Endothelial cell of umbilical vein (primary cell): ENCODE results near the gene NEMP1. TPM values are rescaled to one million over a fixed set of nuclear protein-coding genes. Genes with fewer than 3 reads are reported as not detected.

Source experiments
- BruUV-seq: library from RNA; stranded (reverse); fragments of 400-500 nt; replicated peaks from 2 replicates; lab custom pipeline; 2021; lab: Mats Ljungman, UMichigan
- CTCF ChIA-PET: fragments of 300-600, 350-600 bp; sonication (Branson Sonifier 250); formaldehyde crosslinking; loops from one replicate; lab custom pipeline; 2021; ENCODE audit warnings: antibody characterized with exemption, inconsistent platforms; lab: Charles Lee
- POLR2A ChIA-PET: fragments of 300-600, 350-600 bp; sonication (Branson Sonifier 250); formaldehyde crosslinking; loops from one replicate; lab custom pipeline; 2021; ENCODE audit warnings: antibody characterized with exemption, inconsistent platforms; lab: Charles Lee
- DNase-seq: peaks from one replicate; pipeline ENCODE4 v3.0.0-alpha.2; 2011; ENCODE audit warnings: low read depth, low spot score
- FAIRE-seq: peaks from 2 replicates; lab custom pipeline; 2011; peaks lifted over from hg19 to GRCh38; lab: Jason Lieb, UNC
- H2AFZ ChIP-seq: 2 replicates; pipeline ENCODE4 v1.6.0; 2012; ENCODE audit warnings: low read depth, low read length, control low read depth, inconsistent platforms
- H3K27ac ChIP-seq: 2 replicates; pipeline ENCODE4 v1.5.1; 2011; ENCODE audit warnings: low read depth, mild to moderate bottlenecking, control low read depth, low read length, moderate library complexity; ENCODE audit not compliant: insufficient read depth
- H3K27me3 ChIP-seq, 2 experiments: 2 replicates each; pipeline versions ENCODE4 v1.6.0 to v1.6.1; 2011; ENCODE audit warnings: low read length in 2 of 2, mixed read lengths in 1 of 2; ENCODE audit not compliant: control insufficient read depth in 2 of 2, insufficient read depth in 2 of 2
- H3K36me3 ChIP-seq, 2 experiments: 2 replicates in 1 of 2; 3 replicates in 1 of 2; pipeline ENCODE4 v1.5.1; 2011; ENCODE audit warnings: low read length in 2 of 2, mild to moderate bottlenecking in 1 of 2, moderate library complexity in 1 of 2; ENCODE audit not compliant: control insufficient read depth in 2 of 2, insufficient read depth in 2 of 2; ENCODE audit errors: extremely low read depth in 1 of 2
- H3K4me1 ChIP-seq: 3 replicates; pipeline ENCODE4 v1.5.1; 2011; ENCODE audit warnings: mild to moderate bottlenecking, low read length; ENCODE audit not compliant: control insufficient read depth, insufficient read depth; ENCODE audit errors: extremely low read depth
- H3K4me2 ChIP-seq: 2 replicates; pipeline ENCODE4 v1.6.1; 2011; ENCODE audit warnings: low read length, control low read depth, mixed read lengths; ENCODE audit not compliant: insufficient read depth
- H3K4me3 ChIP-seq, 3 experiments: fragments of 200-600 bp in 1 of 3; sonication (generic), shearing (Covaris generic) in 1 of 3; replicated peaks in 1 of 3; 2 replicates each; pipeline ENCODE4 v1.5.1; 2011 to 2016; ENCODE audit warnings: control low read depth in 3 of 3, low read length in 3 of 3, mild to moderate bottlenecking in 2 of 3, inconsistent platforms in 1 of 3, low read depth in 1 of 3, moderate library complexity in 1 of 3; ENCODE audit not compliant: insufficient read depth in 1 of 3
- H3K79me2 ChIP-seq: 2 replicates; pipeline ENCODE4 v1.6.0; 2012; ENCODE audit warnings: low read length, inconsistent platforms; ENCODE audit not compliant: control insufficient read depth, insufficient read depth
- H3K9ac ChIP-seq: replicated peaks from 2 replicates; pipeline ENCODE3; 2011; ENCODE audit warnings: low read length, control low read depth; ENCODE audit not compliant: insufficient read depth; ENCODE audit errors: extremely low read depth
- H3K9me1 ChIP-seq: replicated peaks from 3 replicates; pipeline ENCODE4 v1.6.0; 2011; ENCODE audit warnings: mild to moderate bottlenecking, low read length; ENCODE audit not compliant: control insufficient read depth, insufficient read depth; ENCODE audit errors: extremely low read depth
- H3K9me3 ChIP-seq: replicated peaks from 2 replicates; pipeline ENCODE4 v1.5.1; 2012; ENCODE audit warnings: low read length, inconsistent platforms; ENCODE audit not compliant: control insufficient read depth, insufficient read depth
- H4K20me1 ChIP-seq: replicated peaks from 2 replicates; pipeline ENCODE3; 2011; ENCODE audit warnings: mild to moderate bottlenecking, low read length; ENCODE audit not compliant: control insufficient read depth, insufficient read depth; ENCODE audit errors: extremely low read depth
- CTCF ChIP-seq, 2 donors: IDR thresholded peaks; 1 replicate in 1 of 2; 2 replicates in 1 of 2; pipeline ENCODE4 v1.5.1; 2011; ENCODE audit warnings: low read length in 2 of 2, mild to moderate bottlenecking in 2 of 2, moderate library complexity in 2 of 2, control low read depth in 1 of 2, inconsistent platforms in 1 of 2, low read depth in 1 of 2; ENCODE audit not compliant: insufficient read depth in 1 of 2; ENCODE audit errors: extremely low read depth in 1 of 2
- EZH2 ChIP-seq: IDR thresholded peaks from 2 replicates; pipeline ENCODE4 v1.6.1; 2012; ENCODE audit warnings: borderline replicate concordance, low read depth, mild to moderate bottlenecking, moderate library complexity, low read length, inconsistent platforms; ENCODE audit not compliant: severe bottlenecking
- GATA2 ChIP-seq: IDR thresholded peaks from 2 replicates; pipeline ENCODE4 v1.7.0; 2011; ENCODE audit warnings: low read depth, mild to moderate bottlenecking, moderate library complexity, mixed read lengths, low read length; ENCODE audit not compliant: insufficient read length, insufficient read depth
- JUN ChIP-seq: IDR thresholded peaks from 2 replicates; pipeline ENCODE4 v1.6.1; 2011; ENCODE audit warnings: borderline replicate concordance, low read depth; ENCODE audit not compliant: insufficient read length, insufficient read depth
- MAX ChIP-seq: IDR thresholded peaks from 2 replicates; pipeline ENCODE4 v1.6.1; 2011; ENCODE audit not compliant: insufficient read depth, insufficient read length
- MYC ChIP-seq: IDR thresholded peaks from one replicate; pipeline ENCODE4 v1.6.1; 2011; ENCODE audit warnings: mild to moderate bottlenecking, low read depth, low read length
- POLR2A ChIP-seq: IDR thresholded peaks from 2 replicates; pipeline ENCODE4 v1.6.1; 2012; ENCODE audit warnings: low read depth, mild to moderate bottlenecking, control low read depth, low read length
- POLR2AphosphoS5 ChIP-seq: IDR thresholded peaks from 2 replicates; pipeline ENCODE4 v1.6.1; 2012; ENCODE audit warnings: low read depth, mild to moderate bottlenecking, control low read depth, low read length, moderate library complexity; ENCODE audit not compliant: insufficient read depth
- dilution Hi-C: fragments of 300-500 bp; cut with MboI; formaldehyde crosslinking; loops from one replicate; pipeline ENCODE4 v1.15.0; 2019; ENCODE audit warnings: low sequenced_read_pairs; ENCODE audit not compliant: extremely low pct_ligation_motif_present
- intact Hi-C: fragments of 100-400 bp; cut with micrococcal nuclease; formaldehyde crosslinking; loops from one replicate; pipeline ENCODE4 v1.10.0; 2022
- polyA plus RNA-seq, 4 experiments: library from polyadenylated mRNA; depleted of rRNA in 3 of 4; stranded (reverse) in 3 of 4; unstranded in 1 of 4; fragments of >200 nt; gene quantifications; 2 replicates each; pipeline versions ENCODE4 v1.2.1 to v1.2.3, GENCODE V29; 2011 to 2012; ENCODE audit warnings: missing spikeins in 1 of 4
- total RNA-seq: library from RNA; stranded (reverse); gene quantifications from 2 replicates; pipeline ENCODE4 v1.2.3, GENCODE V29; 2021

The NEMP1 gene
- total and polyA plus RNA-seq, 2 donors (not counting 3 experiments of a cell fraction or from before 2014, with no cell fraction given): 10.8 to 21.5 TPM

GRCh38 chr12:57031138-57031725 is 47.4 kb downstream of the NEMP1 start:
- ChIA-PET CTCF (interaction anchor here (1.0 to 2.4 kb wide), 5 partner anchors 10 to 20 kb away, joined by 3 to 7 read pairs (median 5); partner anchors contain the start of genes MYO1A and TAC3), POLR2A (no interaction called here)
- Histone ChIP-seq H3K27ac (no peak overlapping the region), H3K9me3 (no peaks in the 10 kb centered on the region), H3K36me3 (no peaks in the 10 kb centered on the region), H3K9ac (no peak overlapping the region), H3K4me3 (no peak overlapping the region), H3K79me2 (no peaks in the 10 kb centered on the region), H4K20me1 (no peaks in the 10 kb centered on the region), H3K4me2 (no peak overlapping the region), H3K4me1 (no peaks in the 10 kb centered on the region), H2AFZ (no peak overlapping the region), H3K27me3 (peaks cover 11 to 20% of the 10 kb centered on the region in 2 experiments), H3K9me1 (no peaks in the 10 kb centered on the region)
- BruUV-seq: no TSS peak
- DNase-seq (no peak), FAIRE-seq (no peak)
- intact Hi-C loops: no loop called here
- dilution Hi-C loops: no loop called here
- no peak for TF ChIP-seq JUN
- TF ChIP-seq POLR2A: no peak
- no peak for TF ChIP-seq MYC
- no peak for TF ChIP-seq EZH2
- no peak for TF ChIP-seq POLR2AphosphoS5

GRCh38 chr12:57029457-57029856 is 49.1 kb downstream of the NEMP1 start:
- BruUV-seq: no TSS peak
- ChIA-PET POLR2A (no interaction called here), CTCF (interaction anchor here (1.0 kb wide), 1 partner anchor 11 kb away, joined by 3 read pairs; no protein-coding TSS in a partner anchor)
- DNase-seq: no peak
- no peak for FAIRE-seq
- no peak overlapping the region for H2AFZ ChIP-seq
- H3K79me2 ChIP-seq: no peaks in the 10 kb centered on the region
- intact Hi-C loops (no loop called here), dilution Hi-C loops (no loop called here)
- H3K27me3 ChIP-seq: peaks cover 14 to 22% of the 10 kb centered on the region in 2 experiments
- no peaks in the 10 kb centered on the region for H3K9me1 ChIP-seq
- H3K4me1 ChIP-seq: no peaks in the 10 kb centered on the region
- H4K20me1 ChIP-seq: no peaks in the 10 kb centered on the region
- TF ChIP-seq POLR2AphosphoS5: no peak
- TF ChIP-seq MAX: no peak
- no peak for TF ChIP-seq EZH2
- no peak for TF ChIP-seq CTCF (IDR thresholded peaks at IDR 0.05; ENCODE audit: extremely low read depth in 1 of 2, insufficient read depth in 1 of 2, low read depth in 1 of 2, low read length in 2 of 2)
- no peak for TF ChIP-seq MYC
- TF ChIP-seq GATA2: no peak
- TF ChIP-seq JUN: no peak
- no peak overlapping the region for H3K27ac ChIP-seq
- no peaks in the 10 kb centered on the region for H3K36me3 ChIP-seq
- no peaks in the 10 kb centered on the region for H3K9me3 ChIP-seq
- H3K4me3 ChIP-seq: no peak overlapping the region
- H3K9ac ChIP-seq: no peak overlapping the region
- no peak overlapping the region for H3K4me2 ChIP-seq
